NK-92 treated with Interleukin-12 subunit alpha and Interleukin-12 subunit beta, amount 100 ng/mL, for 24 hours (cell line): Measurements from ENCODE around the gene ANKH.

Experiments used
- DNase-seq: peaks from one replicate; lab custom pipeline; 2025; lab: John Stamatoyannopoulos, UW

ANKH gene

GRCh38 chr5:14663734-14664269 lies 207.8 kb downstream of the ANKH start:
- peak; percentile 40 for DNase-seq

GRCh38 chr5:14662721-14663260 lies 208.8 kb downstream of the ANKH start:
- DNase-seq: no peak

GRCh38 chr5:14660833-14661232 lies 210.7 kb downstream of the ANKH start:
- no peak for DNase-seq

GRCh38 chr5:14659821-14660607 lies 211.6 kb downstream of the ANKH start:
- DNase-seq: no peak

- no peak for DNase-seq
These were observed 214.7 kb downstream of the ANKH start for GRCh38 chr5:14656898-14657297.

- DNase-seq: no peak
These were observed 216.3 kb downstream of the ANKH start for GRCh38 chr5:14655146-14655741.
